OCI-LY1 (cell line): ENCODE results near the gene IGF2BP1.

Source experiments
- EZH2 ChIP-seq: fragments of 200-600 bp; sonication (generic), shearing (Covaris generic); IDR thresholded peaks from 2 replicates; pipeline ENCODE4 v1.8.0; 2017; ENCODE audit warnings: borderline replicate concordance, mixed run types, mild to moderate bottlenecking, antibody characterized with exemption, low read length, moderate library complexity, mixed read lengths
- TF ChIP-seq, protein P1 (sequence below): fragments of 200-600 bp; sonication (generic), shearing (Covaris generic); IDR thresholded peaks from 2 replicates; pipeline ENCODE4 v1.5.1; 2017; ENCODE audit warnings: mild to moderate bottlenecking, antibody characterized with exemption, low read length, moderate library complexity, mixed read lengths

DNA sequence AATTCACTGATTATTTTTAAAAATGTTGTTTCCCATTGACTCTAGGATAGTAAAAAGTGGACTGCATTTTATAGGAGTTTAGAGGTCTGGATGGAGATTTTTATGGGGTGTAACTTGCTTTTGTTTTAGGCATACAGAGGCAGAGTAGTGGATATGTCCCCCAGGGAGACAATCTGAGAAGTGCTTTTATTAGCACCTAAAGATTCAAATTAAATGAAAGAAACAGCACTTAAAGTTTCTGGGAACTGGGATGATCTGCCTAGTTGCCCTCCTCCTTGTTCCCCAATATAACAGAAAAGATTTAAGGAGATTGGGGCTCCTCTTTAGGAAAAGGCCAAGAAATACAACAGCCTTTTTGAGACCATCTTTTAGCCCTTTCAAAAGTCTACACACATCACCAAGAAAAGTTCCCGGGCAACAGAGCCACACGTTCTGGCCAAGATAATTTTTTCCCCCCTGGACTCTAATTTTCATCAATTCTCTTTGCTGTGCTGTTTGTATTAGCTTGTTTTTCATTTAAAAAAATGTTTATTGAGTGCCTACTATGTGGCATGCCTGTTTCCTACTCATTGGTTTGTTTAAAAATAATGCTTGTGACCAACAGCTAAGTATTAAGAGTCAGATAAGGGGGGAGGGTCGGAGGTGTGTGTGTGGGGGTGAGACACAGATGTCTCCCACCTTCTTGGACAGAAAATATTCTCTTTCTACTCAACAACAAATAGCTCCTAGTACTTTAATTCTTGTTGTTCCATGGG is 2.5 kb upstream of the IGF2BP1 start:
- TF ChIP-seq, protein P1, sequence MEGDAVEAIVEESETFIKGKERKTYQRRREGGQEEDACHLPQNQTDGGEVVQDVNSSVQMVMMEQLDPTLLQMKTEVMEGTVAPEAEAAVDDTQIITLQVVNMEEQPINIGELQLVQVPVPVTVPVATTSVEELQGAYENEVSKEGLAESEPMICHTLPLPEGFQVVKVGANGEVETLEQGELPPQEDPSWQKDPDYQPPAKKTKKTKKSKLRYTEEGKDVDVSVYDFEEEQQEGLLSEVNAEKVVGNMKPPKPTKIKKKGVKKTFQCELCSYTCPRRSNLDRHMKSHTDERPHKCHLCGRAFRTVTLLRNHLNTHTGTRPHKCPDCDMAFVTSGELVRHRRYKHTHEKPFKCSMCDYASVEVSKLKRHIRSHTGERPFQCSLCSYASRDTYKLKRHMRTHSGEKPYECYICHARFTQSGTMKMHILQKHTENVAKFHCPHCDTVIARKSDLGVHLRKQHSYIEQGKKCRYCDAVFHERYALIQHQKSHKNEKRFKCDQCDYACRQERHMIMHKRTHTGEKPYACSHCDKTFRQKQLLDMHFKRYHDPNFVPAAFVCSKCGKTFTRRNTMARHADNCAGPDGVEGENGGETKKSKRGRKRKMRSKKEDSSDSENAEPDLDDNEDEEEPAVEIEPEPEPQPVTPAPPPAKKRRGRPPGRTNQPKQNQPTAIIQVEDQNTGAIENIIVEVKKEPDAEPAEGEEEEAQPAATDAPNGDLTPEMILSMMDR = no peak
- no peak for TF ChIP-seq EZH2
